KG1 (cell line): ENCODE measurements around the gene RARG.
A peak's percentile ranks its signal among the peaks of the same experiment; 100 is the strongest.
"Not testable (repeated sequence)": the region's sequence is repeated elsewhere in the genome, so short reads cannot be mapped to it uniquely, and the experiment has no call there.

Experiments
- DNase-seq: peaks from one replicate; lab custom pipeline; 2025; lab: John Stamatoyannopoulos, UW

Gene RARG

DNA sequence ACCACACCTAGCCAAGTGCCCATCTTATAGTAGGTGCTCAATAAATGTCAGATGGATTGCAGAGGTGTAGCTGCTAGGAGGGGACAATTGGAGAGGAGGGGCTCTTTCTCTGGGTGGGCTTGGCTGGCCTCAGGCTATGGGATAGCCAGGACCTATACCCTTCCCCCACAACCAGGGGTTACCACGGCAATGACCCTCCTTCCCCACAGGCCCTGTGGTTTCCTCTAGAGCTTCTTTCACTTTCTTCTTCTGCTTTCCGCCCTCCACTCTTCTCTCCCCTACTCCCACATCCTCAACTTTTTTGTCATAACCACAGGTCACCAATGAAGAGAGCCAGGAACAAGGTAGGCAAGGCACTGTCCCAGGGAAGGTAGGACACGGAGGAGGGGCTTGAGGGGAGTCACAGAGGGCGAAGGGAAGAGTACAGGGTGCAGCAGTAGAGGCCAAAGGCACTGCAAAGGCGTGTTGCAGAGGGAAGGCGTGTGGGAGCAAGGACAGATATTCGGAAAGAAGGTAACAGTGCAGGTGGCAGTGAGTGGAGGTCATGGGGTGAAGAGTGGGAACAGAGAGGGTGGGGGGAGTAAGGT lies 23.0 kb downstream of the RARG start:
- peak; percentile 24 for DNase-seq

DNA sequence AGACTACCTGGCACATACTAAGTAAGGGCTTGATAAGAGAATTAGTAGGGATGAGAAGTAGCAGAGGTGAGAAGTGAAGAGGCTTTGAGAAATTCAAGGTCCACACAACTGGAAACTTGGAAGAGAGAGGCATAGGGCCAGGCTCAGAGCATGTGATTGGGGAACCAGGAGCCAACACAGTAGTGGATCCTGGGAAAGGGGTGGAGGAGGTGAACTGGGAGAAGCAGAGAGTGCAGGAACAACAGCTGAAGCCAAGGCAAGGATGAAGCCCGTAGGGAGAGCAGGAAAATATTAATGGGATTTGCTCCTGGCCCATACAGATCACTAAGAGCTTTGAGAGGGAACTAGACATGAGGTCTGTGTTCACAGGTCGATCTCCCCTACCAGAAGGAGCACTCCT lies 23.6 kb downstream of the RARG start:
- DNase-seq = no peak

DNA sequence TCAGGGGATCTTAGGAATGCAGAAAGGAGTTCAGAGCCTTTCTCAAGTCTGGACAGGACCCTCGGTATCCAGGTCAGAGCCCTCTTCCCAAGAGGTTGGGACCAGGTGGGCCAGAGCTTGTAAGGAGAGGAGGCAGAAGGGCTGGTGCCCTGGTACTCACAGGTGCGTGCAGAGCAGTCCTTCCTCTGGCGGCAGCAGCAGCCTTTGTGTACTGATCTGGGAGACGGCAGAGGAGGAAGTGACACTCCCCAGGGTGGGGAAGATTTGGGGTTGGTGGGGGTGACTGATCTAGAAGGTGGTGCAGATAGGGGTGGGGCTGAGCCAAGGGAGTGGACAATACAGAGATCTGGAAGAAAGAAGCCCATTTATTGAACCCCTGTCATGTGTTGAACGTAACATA lies 25.0 kb downstream of the RARG start, which contains the start of gene ITGB7:
TSS of gene ITGB7 (minus strand) at position 210 of the 400 bp plus-strand sequence. CDS start 6,808 bp downstream, outside the sequence.
- no peak for DNase-seq

DNA sequence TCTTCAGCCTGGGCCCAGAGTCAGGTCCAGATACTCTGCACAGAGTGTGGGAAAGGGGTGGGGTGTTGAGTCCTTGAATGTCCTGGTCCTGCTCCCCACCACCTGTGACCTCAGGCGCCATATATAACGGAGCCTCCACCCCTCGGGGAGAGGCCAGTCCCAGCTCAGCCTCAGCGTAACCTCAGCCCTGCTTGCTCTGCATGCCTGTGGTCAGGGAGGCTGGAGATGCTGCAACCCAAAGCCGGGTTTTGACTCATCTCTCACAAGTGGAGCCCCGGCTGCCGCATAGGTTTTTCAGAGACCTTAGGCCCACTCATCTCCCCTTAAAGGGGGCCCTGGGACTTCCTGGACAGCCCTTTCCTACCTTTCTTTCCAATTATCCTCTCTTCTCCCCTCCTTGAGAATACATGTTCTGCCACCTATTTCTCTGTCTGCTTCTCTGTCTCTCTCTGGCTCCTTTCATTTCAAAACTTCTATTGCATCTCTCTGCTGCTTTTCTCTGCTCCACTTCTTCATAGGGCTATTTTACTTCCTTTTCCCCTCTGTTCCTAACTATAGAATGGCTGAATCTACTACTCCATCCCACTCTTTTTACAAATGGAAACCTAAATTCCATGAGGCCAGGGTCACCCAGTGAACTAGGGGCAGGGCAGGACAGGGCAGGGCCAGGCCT lies 26.1 kb downstream of the RARG start:
- no peak for DNase-seq

DNA sequence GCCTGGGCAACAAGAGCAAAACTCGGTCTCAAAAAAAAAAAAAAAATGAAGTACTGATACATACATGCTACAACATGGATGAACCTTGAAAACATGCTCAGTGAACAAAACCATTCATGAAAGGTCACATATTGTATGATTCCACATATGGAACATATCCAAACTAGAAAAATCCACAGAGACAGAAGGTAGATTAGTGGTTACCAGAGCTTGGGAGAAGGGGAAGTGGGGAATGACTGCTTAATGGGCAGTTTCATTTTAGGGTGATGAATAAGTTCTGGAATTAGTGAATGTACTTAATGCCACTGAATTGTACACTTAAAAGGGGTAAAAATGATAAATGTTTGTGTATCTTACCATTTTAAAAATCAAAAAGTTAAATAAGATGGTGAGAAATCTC lies 27.7 kb downstream of the RARG start:
- DNase-seq = no peak

DNA sequence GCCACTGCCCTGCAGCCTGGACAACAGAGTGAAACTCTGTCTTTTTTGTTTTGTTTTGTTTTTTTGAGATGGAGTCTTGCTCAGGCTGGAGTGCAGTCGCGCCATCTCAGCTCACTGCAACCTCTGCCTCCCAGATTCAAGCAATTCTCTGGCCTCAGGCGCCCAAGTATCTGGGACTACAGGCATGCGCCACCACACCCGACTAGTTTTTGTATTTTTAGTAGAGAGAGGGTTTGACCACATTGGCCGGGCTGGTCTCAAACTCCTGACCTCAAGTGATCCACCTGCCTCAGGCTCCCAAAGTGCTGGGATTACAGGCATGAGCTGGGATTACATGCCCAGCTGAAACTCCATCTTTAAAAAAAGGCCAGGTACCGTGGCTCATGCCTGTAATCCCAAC lies 29.7 kb downstream of the RARG start:
- DNase-seq = not testable (repeated sequence)

DNA sequence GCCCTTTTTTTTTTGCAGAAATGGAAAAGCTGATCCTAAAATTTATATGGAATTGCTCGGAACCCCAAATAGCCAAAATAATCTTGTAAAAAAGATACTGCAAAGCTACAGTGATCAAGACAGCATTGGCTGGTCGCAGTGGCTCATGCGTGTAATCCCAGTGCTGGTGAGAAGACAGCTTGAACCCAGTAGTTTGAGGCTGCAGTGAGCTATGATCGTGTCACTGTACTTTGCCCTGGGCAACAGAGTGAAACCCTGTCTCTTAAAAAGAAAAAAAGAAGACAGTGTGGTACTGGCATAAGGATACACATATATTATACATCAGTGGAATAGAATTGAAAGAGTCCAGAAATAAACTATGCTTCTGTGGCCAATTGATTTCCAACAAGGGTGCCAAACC lies 30.4 kb downstream of the RARG start:
- no peak for DNase-seq

DNA sequence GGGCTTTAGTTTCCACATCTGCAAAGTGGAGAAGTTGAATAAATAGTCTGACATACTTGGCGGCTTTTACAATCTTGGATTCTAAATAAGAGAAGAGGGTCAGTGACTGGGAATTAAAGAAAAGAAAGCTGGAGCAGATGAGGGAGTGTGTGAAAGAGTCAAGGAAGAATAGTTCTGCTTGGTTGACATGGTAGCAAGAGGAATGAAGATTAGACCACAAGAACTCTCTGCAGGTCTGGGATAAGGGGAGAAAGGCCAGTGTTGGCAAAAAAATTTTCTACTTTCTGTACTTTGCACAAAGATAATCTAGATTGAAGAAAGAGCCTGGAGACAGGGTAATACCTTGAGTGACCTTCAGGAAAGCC lies 30.9 kb downstream of the RARG start:
- no peak for DNase-seq

DNA sequence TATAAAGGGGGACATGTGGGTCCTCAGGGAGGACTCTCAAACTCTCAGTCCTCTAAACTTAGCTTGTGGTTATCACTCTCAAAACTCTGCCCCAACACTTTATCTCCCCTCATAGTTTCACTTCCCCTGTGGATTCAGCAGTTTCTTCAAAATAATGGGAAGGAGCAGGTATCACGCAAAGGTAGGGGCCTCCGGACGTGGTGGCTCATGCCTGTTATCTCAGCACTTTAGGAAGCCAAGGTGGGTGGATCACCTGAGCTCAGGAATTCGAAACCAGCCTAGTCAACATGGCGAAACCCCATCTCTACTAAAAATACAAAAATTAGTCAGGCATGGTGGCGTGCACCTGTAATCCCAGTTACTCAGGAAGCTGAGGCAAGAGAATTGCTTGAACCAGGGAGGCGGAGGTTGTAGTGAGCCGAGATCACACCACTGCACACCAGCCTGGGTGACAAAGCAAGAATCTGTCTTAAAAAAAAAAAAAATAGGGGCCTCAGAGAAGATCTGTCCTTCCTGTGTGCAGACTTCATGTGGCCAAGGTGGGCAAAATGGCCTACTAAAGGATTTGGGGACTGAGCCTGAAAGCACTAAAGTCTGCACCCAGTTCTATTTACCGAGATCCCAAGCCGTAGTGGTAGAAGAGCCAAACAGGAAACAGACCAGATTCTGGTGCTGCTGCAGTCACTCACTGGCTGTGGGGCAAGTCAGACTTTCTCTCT lies 31.4 kb downstream of the RARG start:
- DNase-seq = no peak

DNA sequence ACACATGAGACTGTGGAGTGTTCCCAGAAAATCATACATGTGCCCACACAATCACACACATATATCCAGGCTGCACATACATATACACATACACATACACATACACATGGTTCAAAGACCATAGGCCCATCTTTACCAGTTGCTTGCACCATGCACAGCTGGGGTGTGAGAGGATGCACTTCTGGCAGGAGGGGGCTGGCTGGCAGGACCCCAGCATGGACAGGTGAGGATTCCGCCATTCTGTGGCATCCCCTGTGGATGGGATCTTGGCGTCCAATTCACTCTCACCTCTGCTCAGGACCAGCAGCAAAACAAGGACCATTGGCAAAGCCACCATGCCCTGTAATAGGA lies 31.9 kb downstream of the RARG start:
- DNase-seq = no peak

DNA sequence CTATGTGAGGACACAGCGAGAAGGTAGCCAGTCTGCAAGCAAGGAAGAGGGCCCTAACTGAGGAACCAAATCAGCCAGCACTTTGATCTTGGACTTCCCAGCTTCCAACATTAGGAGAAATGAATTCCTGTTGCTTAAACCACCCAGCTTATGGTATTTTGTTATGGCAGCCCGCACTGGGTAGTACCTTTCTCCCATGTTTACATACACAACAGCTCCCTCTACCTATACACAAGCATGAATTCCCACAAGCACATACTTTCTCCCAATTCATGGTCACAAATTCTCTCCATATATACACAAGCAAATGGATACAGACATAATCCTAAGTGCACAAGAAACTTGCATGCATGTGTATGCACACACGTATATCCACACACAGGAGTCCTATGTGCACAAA lies 32.3 kb downstream of the RARG start:
- DNase-seq = no peak

DNA sequence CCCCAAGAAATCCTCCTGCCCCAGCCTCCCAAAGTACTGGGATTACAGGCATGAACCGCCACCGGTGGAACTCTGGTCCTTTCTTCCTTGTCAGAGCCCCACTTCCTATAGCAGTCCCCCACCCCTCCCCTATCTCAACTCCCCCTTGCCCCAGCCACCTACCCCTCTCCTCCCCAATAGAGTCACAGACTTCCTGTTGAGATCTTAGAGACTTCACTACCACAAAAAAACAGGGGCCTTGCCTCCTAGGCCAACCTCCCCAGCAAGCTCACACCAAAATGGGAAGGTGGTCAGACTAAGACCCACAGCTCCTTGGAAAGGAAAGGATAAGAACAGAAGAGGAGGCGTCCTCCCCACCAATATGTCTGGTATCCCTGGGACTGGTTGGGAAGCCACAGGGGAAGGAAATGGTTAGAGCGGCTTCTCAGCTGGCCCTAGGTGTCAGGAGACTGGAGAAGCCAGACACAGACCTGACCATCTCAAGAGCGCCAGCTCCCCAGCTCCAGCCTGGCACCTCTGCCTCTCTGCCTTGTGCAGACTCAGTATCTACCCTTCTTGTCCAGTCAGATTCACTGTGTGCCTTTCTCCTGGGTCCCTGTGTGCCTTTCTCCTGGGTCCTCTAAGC lies 33.4 kb downstream of the RARG start:
- no peak for DNase-seq

DNA sequence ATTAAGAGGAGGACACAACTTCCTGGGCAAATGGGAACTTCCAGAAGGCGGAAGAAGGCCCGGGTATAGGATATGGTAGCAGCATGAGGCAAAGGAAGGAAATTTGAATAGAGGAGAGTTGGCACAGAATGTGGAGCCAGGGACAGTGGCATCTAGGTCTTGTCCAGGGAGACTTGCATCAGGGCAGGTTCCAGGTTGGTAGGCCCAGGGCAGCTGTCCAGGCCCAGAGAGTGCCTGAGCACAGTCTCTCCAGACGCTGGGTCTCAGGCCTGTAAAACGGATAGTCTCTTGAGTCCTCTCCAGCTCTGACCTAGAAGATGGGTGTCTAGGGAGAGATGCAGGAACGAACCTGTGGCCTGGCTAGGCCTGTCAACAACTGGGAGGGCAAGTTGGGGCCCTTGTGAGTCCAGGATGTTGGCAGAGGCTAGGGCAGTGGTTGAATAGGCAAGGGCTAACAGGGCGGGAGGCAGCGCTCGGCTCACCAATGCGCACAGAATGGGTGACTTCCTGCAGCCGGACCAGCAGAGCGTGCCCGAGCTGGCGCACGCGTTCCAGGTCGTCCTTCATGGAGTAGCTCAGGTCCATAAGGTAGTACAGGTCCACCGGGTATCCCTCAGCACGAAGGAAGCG lies 34.9 kb downstream of the RARG start:
- no peak for DNase-seq

DNA sequence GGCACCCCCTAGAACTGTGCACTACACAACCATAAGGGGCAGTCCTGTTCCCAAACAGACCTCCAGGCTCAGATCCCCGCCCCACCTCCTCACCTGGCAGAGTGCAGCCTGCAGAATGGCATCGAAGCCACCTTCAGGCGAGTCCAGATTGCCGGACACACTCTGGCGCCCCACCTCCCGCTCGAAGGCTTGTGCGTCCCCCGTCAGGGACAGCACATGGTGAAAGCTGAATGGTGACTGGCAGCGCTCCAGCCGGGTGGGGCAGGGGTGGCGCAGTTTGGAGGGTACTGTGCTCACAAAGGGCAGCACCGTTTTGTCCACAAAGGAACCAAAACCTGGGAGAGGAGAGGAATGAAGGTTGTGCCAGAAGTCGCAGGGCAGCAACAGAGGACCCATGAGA lies 35.5 kb downstream of the RARG start:
- no peak for DNase-seq

DNA sequence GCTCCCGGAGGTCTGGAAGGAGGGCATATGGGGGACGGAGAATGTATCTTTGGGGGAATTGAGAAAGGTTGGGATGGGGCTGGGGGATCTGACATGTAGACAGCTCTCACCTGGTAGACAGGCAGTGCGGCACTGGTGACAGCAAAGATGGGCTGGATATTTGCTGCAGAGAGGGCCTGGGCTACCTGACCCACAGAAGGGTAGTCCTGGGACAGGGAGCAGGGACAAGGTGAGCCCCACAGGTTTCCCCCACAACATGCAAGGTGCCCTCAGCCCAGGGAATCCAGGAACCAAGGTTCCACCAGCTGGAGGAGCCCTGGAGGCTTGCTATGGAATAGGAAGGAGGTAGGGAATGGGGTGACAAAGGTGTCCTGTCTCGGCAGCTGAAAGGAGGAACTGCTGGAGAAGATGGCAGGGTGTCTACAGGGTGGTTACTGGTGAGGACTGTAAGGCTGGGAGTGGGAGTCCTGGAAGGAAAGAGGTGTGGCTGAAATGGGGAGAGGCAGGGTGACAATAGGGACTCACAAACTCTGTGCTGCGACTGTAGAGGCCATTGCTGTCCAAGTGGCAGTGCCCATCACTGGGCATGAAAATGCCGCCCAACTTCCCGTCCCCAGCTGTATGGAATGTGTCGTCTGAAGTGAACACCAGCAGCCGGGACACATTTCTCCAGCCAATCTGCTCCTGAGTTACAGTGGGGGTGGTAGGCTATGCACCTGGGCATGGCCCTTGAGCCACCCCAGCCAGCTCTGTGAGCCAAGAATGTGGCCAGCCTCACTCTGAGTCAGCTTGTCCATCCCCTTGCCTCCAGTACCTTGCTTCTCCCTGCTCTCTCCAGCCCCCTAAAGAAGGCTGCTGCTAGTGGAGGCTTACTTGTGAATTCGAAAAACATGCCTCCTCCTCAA lies 36.2 kb downstream of the RARG start:
- DNase-seq = no peak

DNA sequence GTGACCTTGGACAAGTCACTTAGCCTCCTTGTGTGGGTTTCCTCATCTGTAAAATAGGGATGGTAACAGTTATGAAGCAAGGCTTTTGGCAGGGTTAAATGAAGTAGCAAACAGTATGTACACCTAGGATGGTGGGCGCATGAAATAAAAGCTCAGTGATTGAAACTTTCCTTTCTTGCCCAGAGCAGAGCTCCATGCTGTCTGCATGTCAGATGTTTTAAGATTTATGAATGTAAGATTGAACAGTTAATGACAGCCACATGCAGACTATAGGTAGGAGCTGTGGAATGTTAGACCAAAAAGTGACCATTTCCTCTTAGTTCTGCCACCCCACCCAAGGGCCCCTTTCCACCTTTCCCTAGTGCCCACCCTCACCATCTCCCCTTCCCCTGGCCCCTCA lies 37.0 kb downstream of the RARG start:
- DNase-seq = no peak

DNA sequence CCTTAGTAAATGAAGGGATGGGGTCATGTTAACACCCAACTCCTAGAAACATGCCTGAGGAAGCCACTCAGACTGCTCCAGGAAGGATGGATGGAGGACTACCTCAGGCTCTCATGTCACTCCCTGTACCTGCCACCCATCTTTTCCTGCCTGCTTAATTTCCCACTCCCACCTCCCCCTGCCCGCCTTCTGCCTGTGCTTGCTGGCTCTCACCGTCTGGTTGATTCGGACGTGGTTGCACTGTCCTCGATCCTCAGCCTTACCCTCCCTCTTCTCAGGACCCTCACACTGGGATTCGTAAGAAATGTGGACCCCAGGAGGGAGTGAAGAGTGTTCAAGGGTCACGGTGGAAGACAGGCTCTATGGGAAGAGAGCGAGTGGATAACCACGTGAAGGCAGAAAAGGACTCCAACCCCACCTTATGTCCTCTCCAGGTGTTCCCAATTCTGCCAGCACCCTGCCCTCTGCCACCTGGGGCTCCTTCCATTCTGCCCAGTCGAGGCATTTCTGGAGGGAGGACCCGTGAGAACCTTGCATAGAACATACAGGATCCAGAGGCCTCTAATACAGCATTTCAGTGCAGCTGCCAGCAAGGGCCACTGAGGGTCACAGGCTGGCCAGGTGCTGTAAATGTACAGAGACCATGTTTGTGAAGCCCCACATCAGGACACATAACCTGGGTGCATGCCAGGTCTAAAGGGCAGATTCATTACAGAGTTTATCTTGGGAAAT lies 37.9 kb downstream of the RARG start:
- no peak for DNase-seq

DNA sequence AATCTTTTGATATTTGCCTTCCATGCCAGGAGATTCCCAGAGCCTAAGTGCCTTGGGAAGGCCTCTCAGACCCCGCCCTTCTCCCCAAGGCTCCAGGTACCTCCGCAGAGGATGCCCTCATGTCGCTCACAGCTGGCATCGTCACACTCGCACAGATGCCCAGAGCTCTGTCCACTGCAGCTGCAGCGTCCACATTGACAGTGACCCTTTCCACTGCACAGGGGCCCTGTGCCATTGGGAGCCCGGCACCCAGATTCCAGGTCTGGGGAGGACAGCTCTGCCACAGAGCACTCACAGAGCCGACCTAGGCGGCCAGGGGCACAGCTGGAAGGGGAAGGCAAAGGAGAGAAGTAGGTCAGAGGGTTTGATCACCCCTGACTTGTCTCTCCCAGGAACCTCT lies 39.0 kb downstream of the RARG start:
- no peak for DNase-seq

DNA sequence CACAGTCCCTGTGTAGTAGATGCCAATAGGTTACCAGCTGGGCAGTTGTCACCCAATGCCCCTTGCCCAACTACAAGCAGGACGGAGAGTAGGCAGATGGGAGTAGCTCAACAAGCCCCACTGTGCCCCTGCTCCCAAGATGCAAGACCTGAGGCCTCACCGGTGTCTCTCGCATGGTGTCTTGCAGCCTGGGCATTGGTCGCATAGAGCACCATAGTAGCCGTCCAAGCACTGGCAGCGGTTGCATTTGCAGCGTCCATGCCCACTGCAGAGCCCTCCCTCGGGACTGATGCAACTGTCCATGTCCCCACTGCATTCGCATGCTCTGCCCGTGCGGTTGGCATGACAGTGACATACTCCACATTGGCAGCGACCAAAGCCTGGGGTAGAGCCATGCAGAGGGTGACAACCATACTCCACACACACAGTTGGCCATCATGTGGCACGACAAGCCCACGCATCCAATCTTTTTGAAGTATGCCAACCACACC lies 39.4 kb downstream of the RARG start:
- no peak for DNase-seq

DNA sequence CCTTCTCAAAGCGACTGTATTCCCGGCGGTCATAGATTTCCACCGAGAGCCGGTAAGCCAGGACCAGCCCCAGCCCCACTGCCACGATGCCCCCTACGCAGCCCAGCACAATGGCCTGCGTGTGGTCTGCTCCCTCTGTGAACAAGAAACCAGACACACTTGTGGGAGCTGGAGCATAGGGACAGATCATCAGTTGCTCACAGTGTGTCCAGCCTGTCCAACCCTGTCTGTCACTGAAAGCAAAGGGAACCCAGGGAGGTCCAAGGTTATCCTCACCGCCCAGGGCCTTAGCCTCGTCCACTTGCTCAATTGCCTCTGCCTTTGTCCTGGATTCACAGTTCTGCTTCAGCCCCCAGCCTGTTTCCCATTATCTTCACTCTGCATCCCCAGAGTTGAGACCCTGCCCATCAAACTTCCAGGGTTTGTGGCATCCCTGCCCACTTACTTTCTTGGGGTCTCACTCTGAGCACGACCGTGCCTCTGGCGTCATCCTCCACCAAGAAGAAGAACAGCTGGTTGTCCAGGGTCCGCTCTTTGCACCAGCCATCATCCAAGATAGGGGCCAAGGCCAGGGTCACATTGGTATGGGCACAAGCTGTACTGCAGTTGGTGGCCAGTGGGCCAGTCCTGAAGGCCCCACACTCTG lies 40.0 kb downstream of the RARG start:
- DNase-seq = no peak
